Ovary (tissue), 9 donors: ENCODE results near the gene SERPINA1. TPM values are rescaled to one million over a fixed set of nuclear protein-coding genes. Genes with fewer than 3 reads are reported as not detected.

Experiments
- DNase-seq, 5 donors: peaks; one replicate each; pipeline ENCODE4 v3.0.0-alpha.2; 2019 to 2020
- H3K27ac ChIP-seq, 2 donors: fragments of 200-600 bp; one replicate each; pipeline versions ENCODE4 v1.5.1 to v1.8.0; 2019 to 2022
- H3K27me3 ChIP-seq: fragments of 200-600 bp; one replicate; pipeline ENCODE4 v1.8.0; 2022
- H3K36me3 ChIP-seq: fragments of 200-600 bp; sonication (generic); one replicate; pipeline ENCODE4 v1.5.1; 2019
- H3K4me1 ChIP-seq: one replicate; pipeline ENCODE4 v1.8.1; 2013; ENCODE audit warnings: mild to moderate bottlenecking, moderate library complexity; ENCODE audit not compliant: insufficient read depth
- H3K4me3 ChIP-seq: fragments of 200-600 bp; sonication (generic); one replicate; pipeline ENCODE4 v1.5.1; 2017
- H3K9me3 ChIP-seq, 2 donors: fragments of 200-600 bp in 1 of 2; sonication (generic) in 1 of 2; one replicate each; pipeline versions ENCODE4 v1.5.1 to v1.8.1; 2013 to 2019; ENCODE audit warnings: mild to moderate bottlenecking in 1 of 2, moderate library complexity in 1 of 2
- CTCF ChIP-seq, 3 donors: fragments of 450-650 bp in 2 of 3; fragments of 200-600 bp in 1 of 3; IDR thresholded peaks; one replicate each; pipeline versions ENCODE4 v1.5.1 to v1.8.0; 2016 to 2022; ENCODE audit warnings: antibody characterized with exemption in 3 of 3, mild to moderate bottlenecking in 1 of 3
- EP300 ChIP-seq: sonication (generic); formaldehyde crosslinking; IDR thresholded peaks from one replicate; pipeline ENCODE4 v1.6.1; 2017; ENCODE audit warnings: antibody characterized with exemption
- POLR2A ChIP-seq: fragments of 450-650 bp; IDR thresholded peaks from one replicate; pipeline ENCODE4 v1.6.1; 2017; ENCODE audit warnings: antibody characterized with exemption, mild to moderate bottlenecking, moderate library complexity
- WGBS, 3 donors: extraction: QIAGEN DNeasy Blood & Tissue Kit in 1 of 3; methylation state at CpG; one replicate each; pipeline versions ENCODE4 v1.1.5 to v1.1.7; 2013 to 2017; 5-methylcytosine and 5-hydroxymethylcytosine counted together
- intact Hi-C, 4 donors: fragments of 100-400 bp; cut with DNase I; formaldehyde crosslinking; loops; one replicate each; pipeline versions ENCODE4 v1.11.0 to v1.15.1; 2022 to 2023
- polyA plus RNA-seq, 2 donors: library from polyadenylated mRNA; stranded (reverse); fragments of 200-250 nt in 1 of 2; fragments of 350-450 nt in 1 of 2; fragmentation: Illumina TruSeq in 1 of 2; extraction: RNeasy Lipid Tissue Mini Kit (QIAGEN cat#74804) in 1 of 2; gene quantifications; one replicate each; pipeline ENCODE4 v1.2.3, GENCODE V29; 2013 to 2014
- total RNA-seq, 7 donors: library from RNA; depleted of rRNA in 2 of 7; stranded (reverse); fragments of >200 nt in 2 of 7; fragmentation: NEBNext Ultra II Directional in 3 of 7; extraction: Animal tissue kit (Norgen Biotek cat#: 25700) in 3 of 7; gene quantifications; one replicate each; pipeline versions ENCODE4 v1.1.0 to v1.2.4, GENCODE V29; 2016 to 2023
- donor health status: DM: no; HTN: no; CAD: no; lungs with moderate emphysema.
- donor health status: DM: no; HTN: no; CAD: no.
- donor health status: Bipolar disorder and iron deficiency.
- donor health status: DM: yes; HTN: yes; CAD: no.
- donor health status: DM: no; HTN: no; CAD: no.
- donor health status: DM: yes; HTN: yes; CAD: no.

Gene SERPINA1
- total and polyA plus RNA-seq, 9 donors = 1.2 to 25.7 (median 9.9) TPM

GRCh38 chr14:94365624-94366023, 22.8 kb downstream of the SERPINA1 start:
- H3K4me1 ChIP-seq = no peaks in the 10 kb centered on the region
- DNase-seq = no peak
- no peak for TF ChIP-seq EP300
- no peak for TF ChIP-seq POLR2A
- TF ChIP-seq CTCF (IDR thresholded peaks at IDR 0.05) = no peak

GRCh38 chr14:94364964-94365363, 23.4 kb downstream of the SERPINA1 start:
- Histone ChIP-seq H3K27me3 (no peaks in the 10 kb centered on the region), H3K27ac (no peak overlapping the region), H3K4me1 (no peaks in the 10 kb centered on the region), H3K36me3 (no peaks in the 10 kb centered on the region), H3K9me3 (no peaks in the 10 kb centered on the region), H3K4me3 (no peak overlapping the region)
- intact Hi-C loops = loop anchor here in 1 of 4 donors (1.0 kb wide), 1 partner anchor 15 kb away; no protein-coding TSS in a partner anchor
- WGBS, 3 donors = 52 to 57% (median 53%) methylated on average over 5 of the region's 5 CpGs
- TF ChIP-seq POLR2A (no peak), EP300 (no peak), CTCF (IDR thresholded peaks at IDR 0.05) (no peak)
- DNase-seq = no peak

More at GRCh38 chr14:94365624-94366023, 22.8 kb downstream of the SERPINA1 start:
- no peaks in the 10 kb centered on the region for H3K27me3 ChIP-seq
- H3K9me3 ChIP-seq = no peaks in the 10 kb centered on the region
- WGBS, 3 donors = 76 to 88% (median 84%) methylated on average over 3 of the region's 3 CpGs
- H3K36me3 ChIP-seq = no peaks in the 10 kb centered on the region
- H3K4me3 ChIP-seq = no peak overlapping the region
- intact Hi-C loops = no loop called here
- H3K27ac ChIP-seq = no peak overlapping the region

GRCh38 chr14:94364037-94364436, 24.4 kb downstream of the SERPINA1 start:
- no peak for DNase-seq
- TF ChIP-seq EP300 = no peak
- no peak for TF ChIP-seq POLR2A
- no peak for TF ChIP-seq CTCF (IDR thresholded peaks at IDR 0.05)
- Histone ChIP-seq H3K36me3 (no peaks in the 10 kb centered on the region), H3K27ac (no peak overlapping the region), H3K9me3 (no peaks in the 10 kb centered on the region), H3K4me3 (no peak overlapping the region), H3K27me3 (no peaks in the 10 kb centered on the region), H3K4me1 (no peaks in the 10 kb centered on the region)
- 75 to 90% (median 79%) methylated on average over 3 of the region's 3 CpGs for WGBS, 3 donors
- intact Hi-C loops = loop anchor here in 1 of 4 donors (1.0 kb wide), 1 partner anchor 16 kb away; no protein-coding TSS in a partner anchor

- no peaks in the 10 kb centered on the region for H3K36me3 ChIP-seq
- intact Hi-C loops = no loop called here
- no peaks in the 10 kb centered on the region for H3K27me3 ChIP-seq
- WGBS, 3 donors = 77 to 82% (median 81%) methylated on average over 12 of the region's 12 CpGs
- no peak for DNase-seq
- no peaks in the 10 kb centered on the region for H3K9me3 ChIP-seq
- H3K4me1 ChIP-seq = no peaks in the 10 kb centered on the region
- TF ChIP-seq POLR2A = no peak
- no peak for TF ChIP-seq CTCF (IDR thresholded peaks at IDR 0.05)
- TF ChIP-seq EP300 = no peak
- H3K27ac ChIP-seq = no peak overlapping the region
- no peak overlapping the region for H3K4me3 ChIP-seq
These were observed 25.2 kb downstream of the SERPINA1 start for GRCh38 chr14:94363151-94363624.
